Purkinje cell (primary cell): ENCODE data around the gene COQ8B. TPM values are rescaled to one million over a fixed set of nuclear protein-coding genes. Genes with fewer than 3 reads are reported as not detected.

ENCODE experiments used
- polyA plus RNA-seq: library from polyadenylated mRNA; unstranded; fragments of >200 nt; fragmentation: Nextera tagmentation; gene quantifications from 2 replicates; pipeline ENCODE4 v1.2.1, GENCODE V29; 2014

Gene COQ8B
- polyA plus RNA-seq, result not detected in 2 replicates

GRCh38 chr19:40716482-40717324, at the start of gene COQ8B, which contains the start of gene ITPKC:
Gene COQ8B (minus strand): TSS chr19:40716886. CDS start chr19:40714632, 2,254 bp downstream.
Gene ITPKC (plus strand): TSS chr19:40717112. CDS start chr19:40717136, 24 bp downstream.

GRCh38 chr19:40750874-40751537, 34.3 kb upstream of the COQ8B start, which contains the start of gene SNRPA:
Gene SNRPA (plus strand): TSS chr19:40751203. CDS start chr19:40751409, 206 bp downstream.

DNA sequence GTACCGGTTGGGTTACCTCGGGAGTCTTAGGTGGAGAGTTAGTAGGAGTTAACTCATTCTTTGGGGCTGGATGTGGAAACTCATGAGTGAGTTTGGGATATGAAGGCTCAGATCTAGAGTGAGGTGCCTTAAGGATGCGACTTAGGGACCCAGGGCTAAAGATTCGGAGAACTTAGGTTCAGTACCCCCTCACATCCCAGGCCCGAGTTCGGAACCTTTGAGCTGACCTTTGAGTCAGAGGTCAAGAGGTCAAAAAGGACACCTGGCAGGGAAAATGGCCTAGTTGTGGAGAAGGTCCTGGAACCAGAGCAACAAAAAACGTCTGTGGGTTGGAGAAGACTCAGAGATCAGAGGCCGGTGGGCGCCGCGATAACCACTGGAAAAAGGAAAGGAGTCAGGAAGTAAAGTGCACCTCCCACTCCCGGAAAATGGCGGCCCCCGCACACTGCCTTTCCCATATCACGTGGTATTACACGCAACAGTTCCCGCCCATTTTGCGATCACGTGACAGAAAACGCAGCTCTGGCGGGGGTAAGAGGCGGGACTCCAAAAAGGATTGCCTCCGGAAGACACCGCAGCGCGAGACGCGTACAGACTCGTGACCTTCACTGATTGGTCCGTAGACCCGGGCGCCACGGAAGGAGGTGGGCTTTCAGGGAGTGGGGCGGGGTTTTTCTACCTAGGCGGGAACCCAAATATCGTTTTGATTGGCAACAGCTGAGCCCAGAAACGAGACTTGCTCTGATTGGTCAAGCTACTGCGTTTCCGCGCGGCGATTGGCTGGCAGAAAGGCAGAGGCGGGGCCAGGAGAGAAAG, 33.6 kb upstream of the COQ8B start, which contains the start of gene ACTMAP:
Gene ACTMAP, minus strand, starts transcription at position 420 of the 816 bp plus-strand sequence. CDS start 674 bp downstream, outside the sequence.

DNA sequence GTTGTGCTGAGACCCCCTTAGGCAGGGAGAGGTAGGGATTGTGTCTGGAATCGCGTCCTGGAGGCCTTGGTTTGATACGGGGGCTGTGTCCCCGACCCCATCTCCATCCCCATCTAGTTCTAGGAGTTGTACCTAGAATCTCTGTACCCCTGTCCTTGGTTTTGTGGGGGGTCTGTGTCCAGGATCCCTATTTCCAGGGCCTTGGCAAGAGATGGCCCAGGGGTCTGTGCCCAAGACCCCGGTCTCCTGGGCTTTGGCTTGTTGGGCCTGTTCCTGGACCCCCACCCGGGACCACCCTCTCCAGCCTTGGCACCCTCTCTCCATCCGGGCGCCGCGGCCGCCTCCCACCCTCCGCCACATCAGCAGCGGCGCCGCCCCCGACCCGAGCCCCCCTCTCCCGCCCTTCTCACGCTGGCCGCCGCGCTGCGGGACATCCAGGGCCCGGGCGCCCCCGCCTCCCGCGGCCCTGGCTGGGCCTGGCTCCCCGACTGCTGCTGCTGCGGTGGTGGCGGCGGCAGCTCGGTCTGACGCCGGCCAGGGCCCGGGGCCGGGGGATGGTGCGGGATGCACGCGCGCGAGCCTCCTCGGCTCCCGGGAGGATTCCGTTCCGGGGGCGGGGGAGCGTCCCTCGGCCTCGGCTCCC, 26.5 kb downstream of the COQ8B start, which contains the start of gene NUMBL:
Gene NUMBL, minus strand, starts transcription at position 602 of the 643 bp plus-strand sequence. Its CDS starts 168 bp downstream, at position 434.

Other genes starting within 250 kb of the COQ8B start
- 3.2 and 3.4 TPM in 2 replicates for gene SPTBN4, start 249.9 kb downstream of the COQ8B start, polyA plus RNA-seq
- gene SHKBP1, start 140.0 kb downstream of the COQ8B start, polyA plus RNA-seq, result 3.2 and 11.4 TPM in 2 replicates
- gene LTBP4, start 115.5 kb downstream of the COQ8B start, polyA plus RNA-seq, result 1.8 and 2.0 TPM in 2 replicates
- gene NUMBL, start 26.2 kb downstream of the COQ8B start, polyA plus RNA-seq, result 0.48 and 2.6 TPM in 2 replicates
- gene ITPKC, start 226 bp upstream of the COQ8B start, polyA plus RNA-seq, result 0.07 and 0.78 TPM in 2 replicates
- 1.5 and 1.9 TPM in 2 replicates for gene ACTMAP, start 33.6 kb upstream of the COQ8B start, polyA plus RNA-seq
- gene SNRPA, start 34.3 kb upstream of the COQ8B start, polyA plus RNA-seq, result 14.8 and 28.0 TPM in 2 replicates
- not detected in 2 replicates for gene MIA, start 58.6 kb upstream of the COQ8B start, polyA plus RNA-seq
- 9.9 and 10.0 TPM in 2 replicates for gene RAB4B, start 61.4 kb upstream of the COQ8B start, polyA plus RNA-seq
- gene EGLN2, start 82.3 kb upstream of the COQ8B start, polyA plus RNA-seq, result 24.5 and 34.4 TPM in 2 replicates
- gene CYP2A6, start 133.6 kb upstream of the COQ8B start, polyA plus RNA-seq, result not detected in 2 replicates
- gene CYP2A7, start 165.3 kb upstream of the COQ8B start, polyA plus RNA-seq, result not detected in 2 replicates